ENCODE measurements around the gene FEZ2.

DNA sequence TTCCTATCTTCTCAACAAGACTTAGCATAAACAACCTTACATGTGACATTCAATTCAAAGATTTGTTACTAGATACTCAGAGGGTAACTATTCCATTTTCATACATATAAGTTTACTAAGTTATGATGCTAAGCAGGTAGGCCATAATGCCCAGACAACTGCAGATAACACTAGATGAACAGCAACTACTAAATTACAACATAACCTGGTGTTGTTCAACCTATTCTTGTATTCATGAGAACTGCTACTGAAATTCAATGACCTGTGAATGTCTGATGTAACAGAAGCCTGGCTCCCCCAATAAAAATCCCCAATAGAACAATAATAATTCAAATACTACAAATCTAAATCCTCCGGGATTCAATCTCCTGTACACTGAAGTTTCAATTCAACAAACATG, 24.8 kb downstream of the FEZ2 start:
- TF ChIP-seq POLR2A (IDR thresholded peaks at IDR 0.05; ENCODE audit: low read length) (no peak), GATA1 (IDR thresholded peaks at IDR 0.05; ENCODE audit: low read depth, low read length) (no peak)
